Mesendoderm (in vitro differentiated cells): Measurements from ENCODE around the gene SOCS3.

Experiments
- DNase-seq: peaks from one replicate; pipeline ENCODE4 v3.0.0; 2013
- H2AK5ac ChIP-seq: 2 replicates; pipeline ENCODE4 v1.6.1; 2013; ENCODE audit warnings: low read length, inconsistent platforms
- H2BK120ac ChIP-seq: 2 replicates; pipeline ENCODE4 v1.6.1; 2013; ENCODE audit warnings: low read depth, mild to moderate bottlenecking, low read length, moderate library complexity, mixed read lengths
- H2BK15ac ChIP-seq: replicated peaks from 2 replicates; pipeline ENCODE4 v1.6.1; 2013; ENCODE audit warnings: low read depth, mild to moderate bottlenecking, moderate library complexity
- H2BK5ac ChIP-seq: 2 replicates; pipeline ENCODE4 v1.6.1; 2013; ENCODE audit warnings: low read length, inconsistent platforms
- H3K18ac ChIP-seq: 2 replicates; pipeline ENCODE4 v1.6.1; 2013; ENCODE audit warnings: mild to moderate bottlenecking, low read length, mixed read lengths
- H3K23ac ChIP-seq: one replicate; pipeline ENCODE4 v1.6.1; 2013; ENCODE audit warnings: low read length
- H3K27ac ChIP-seq: 2 replicates; pipeline ENCODE4 v1.5.1; 2013; ENCODE audit warnings: low read depth, mild to moderate bottlenecking, inconsistent platforms, low read length, moderate library complexity
- H3K27me3 ChIP-seq: 2 replicates; pipeline ENCODE4 v1.6.1; 2013; ENCODE audit warnings: low read length, control low read depth, mild to moderate bottlenecking, inconsistent platforms; ENCODE audit not compliant: insufficient read depth, poor library complexity
- H3K36me3 ChIP-seq: 2 replicates; pipeline ENCODE4 v1.6.1; 2013; ENCODE audit warnings: low read length, inconsistent platforms; ENCODE audit not compliant: control insufficient read depth, insufficient read depth
- H3K4ac ChIP-seq: one replicate; pipeline ENCODE4 v1.6.1; 2013; ENCODE audit warnings: low read depth, mild to moderate bottlenecking, low read length, moderate library complexity
- H3K4me1 ChIP-seq: 2 replicates; pipeline ENCODE4 v1.6.1; 2013; ENCODE audit warnings: low read depth, low read length, inconsistent platforms; ENCODE audit not compliant: control insufficient read depth
- H3K4me2 ChIP-seq: 2 replicates; pipeline ENCODE4 v1.6.1; 2013; ENCODE audit warnings: low read length
- H3K4me3 ChIP-seq: 2 replicates; pipeline ENCODE4 v1.5.1; 2013; ENCODE audit warnings: mild to moderate bottlenecking, low read length
- H3K56ac ChIP-seq: one replicate; pipeline ENCODE4 v1.6.1; 2013; ENCODE audit warnings: low read length
- H3K79me1 ChIP-seq: 2 replicates; pipeline ENCODE4 v1.6.1; 2013; ENCODE audit warnings: low read length, inconsistent platforms
- H3K79me2 ChIP-seq: 2 replicates; pipeline ENCODE4 v1.6.1; 2013; ENCODE audit warnings: mild to moderate bottlenecking, low read length; ENCODE audit not compliant: control insufficient read depth, insufficient read depth
- H3K9ac ChIP-seq: 2 replicates; pipeline ENCODE4 v1.6.1; 2013; ENCODE audit warnings: low read length, inconsistent platforms
- H4K5ac ChIP-seq: one replicate; pipeline ENCODE4 v1.6.1; 2013; ENCODE audit warnings: low read length
- H4K8ac ChIP-seq: one replicate; pipeline ENCODE4 v1.6.1; 2013; ENCODE audit warnings: low read depth, mild to moderate bottlenecking, control low read depth, low read length, moderate library complexity
- WGBS: extraction: QIAGEN DNeasy Blood & Tissue Kit; methylation state at CpG from one replicate; pipeline ENCODE4 v1.1.7; 2013; ENCODE audit warnings: low lambda C conversion rate, missing lambda C conversion rate; ENCODE audit not compliant: insufficient coverage; ENCODE audit errors: extremely low coverage; 5-methylcytosine and 5-hydroxymethylcytosine counted together

Gene SOCS3

DNA sequence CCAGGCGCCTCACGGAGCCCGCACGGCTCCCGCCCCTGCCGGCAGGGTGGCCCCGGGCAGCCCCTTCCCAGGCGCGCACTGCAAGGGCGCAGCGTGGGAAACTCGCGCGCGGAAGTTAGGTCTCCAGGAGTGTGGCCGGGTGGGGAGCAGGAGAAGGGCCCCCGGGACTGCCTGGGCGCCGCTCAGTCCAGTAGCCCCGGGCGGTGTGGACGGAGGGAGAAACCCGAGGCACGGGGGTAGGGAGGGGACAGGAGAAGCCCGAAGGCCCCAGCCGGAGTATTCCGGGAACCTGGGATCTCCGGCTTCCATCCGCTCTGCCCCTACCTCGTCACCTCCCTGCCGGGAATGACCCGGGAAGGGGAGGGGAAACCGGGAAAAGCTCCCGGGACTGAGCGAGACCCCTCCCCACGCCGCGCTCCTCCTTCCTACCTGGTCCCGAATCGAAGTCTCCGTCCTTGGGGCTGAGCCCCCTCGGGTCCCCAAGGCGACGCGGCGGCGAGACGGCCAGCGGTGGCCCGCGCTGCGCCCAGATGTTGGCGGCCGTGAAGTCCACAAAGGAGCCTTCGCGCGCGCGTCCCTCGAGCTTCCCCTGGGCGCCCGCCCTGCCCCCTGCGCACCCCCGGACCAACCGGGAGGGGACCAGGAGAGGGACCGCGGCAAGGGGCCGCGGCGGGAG, 418 bp downstream of the SOCS3 start:
- Histone ChIP-seq H2BK120ac (peak overlapping the region; percentile 40), H3K79me2 (peaks cover 37% of the 10 kb centered on the region), H3K23ac (peak overlapping the region; percentile 72), H3K4ac (peak overlapping the region; percentile 57), H3K4me1 (peaks cover 20% of the 10 kb centered on the region), H3K9ac (peak overlapping the region; percentile 96), H2BK15ac (no peak overlapping the region), H3K4me3 (peak overlapping the region; percentile 85), H4K5ac (no peak overlapping the region), H2BK5ac (peak overlapping the region; percentile 47), H4K8ac (no peak overlapping the region), H3K27me3 (no peaks in the 10 kb centered on the region), H3K79me1 (peaks cover 9% of the 10 kb centered on the region), H3K36me3 (peaks cover 11% of the 10 kb centered on the region), H3K56ac (peak overlapping the region; percentile 98), H3K27ac (peak overlapping the region; percentile 92), H3K4me2 (peak overlapping the region; percentile 8), H2AK5ac (no peak overlapping the region), H3K18ac (peak overlapping the region; percentile 98)
- WGBS = no CpG with 5 or more reads among the region's 70 CpGs
- peak; percentile 61 for DNase-seq

DNA sequence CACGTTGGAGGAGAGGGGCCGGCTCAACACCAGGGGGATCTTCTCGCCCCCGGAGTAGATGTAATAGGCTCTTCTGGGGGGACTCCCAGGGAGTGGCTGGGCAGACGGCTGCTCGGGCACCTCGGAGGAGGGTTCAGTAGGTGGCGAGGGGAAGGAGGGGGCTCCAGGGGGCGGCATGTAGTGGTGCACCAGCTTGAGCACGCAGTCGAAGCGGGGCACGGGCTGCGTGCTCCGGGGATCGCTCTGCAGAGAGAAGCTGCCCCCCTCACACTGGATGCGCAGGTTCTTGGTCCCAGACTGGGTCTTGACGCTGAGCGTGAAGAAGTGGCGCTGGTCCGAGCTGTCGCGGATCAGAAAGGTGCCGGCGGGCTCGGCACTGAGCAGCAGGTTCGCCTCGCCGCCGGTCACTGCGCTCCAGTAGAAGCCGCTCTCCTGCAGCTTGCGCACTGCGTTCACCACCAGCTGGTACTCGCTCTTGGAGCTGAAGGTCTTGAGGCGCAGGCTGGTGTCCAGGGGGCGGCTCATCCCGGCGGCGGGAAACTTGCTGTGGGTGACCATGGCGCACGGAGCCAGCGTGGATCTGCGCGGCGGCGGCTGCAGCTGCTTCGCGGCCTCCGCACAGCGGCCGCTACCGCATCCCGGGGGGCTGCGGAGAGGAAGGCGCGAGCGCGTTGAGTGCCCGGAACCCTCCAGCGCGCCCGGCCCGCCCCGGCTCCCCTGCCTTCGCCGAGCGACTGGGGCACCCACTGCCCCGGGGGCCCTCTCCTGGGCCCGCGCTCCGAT, 1.1 kb downstream of the SOCS3 start:
- peaks cover 9% of the 10 kb centered on the region for H3K79me1 ChIP-seq
- H2AK5ac ChIP-seq = no peak overlapping the region
- peak overlapping the region; percentile 96 for H3K9ac ChIP-seq
- no peak for DNase-seq
- peaks cover 37% of the 10 kb centered on the region for H3K79me2 ChIP-seq
- no peak overlapping the region for H2BK120ac ChIP-seq
- H3K4me1 ChIP-seq = peaks cover 21% of the 10 kb centered on the region
- H3K27me3 ChIP-seq = no peaks in the 10 kb centered on the region
- peak overlapping the region; percentile 92 for H3K27ac ChIP-seq
- H3K4me2 ChIP-seq = peak overlapping the region; percentile 90
- H4K8ac ChIP-seq = no peak overlapping the region
- WGBS = no CpG with 5 or more reads among the region's 72 CpGs
- peak overlapping the region; percentile 57 for H3K4ac ChIP-seq
- H4K5ac ChIP-seq = no peak overlapping the region
- peak overlapping the region; percentile 72 for H3K23ac ChIP-seq
- peak overlapping the region; percentile 23 for H2BK5ac ChIP-seq
- H3K56ac ChIP-seq = peak overlapping the region; percentile 98
- H3K4me3 ChIP-seq = peak overlapping the region; percentile 85
- peaks cover 11% of the 10 kb centered on the region for H3K36me3 ChIP-seq
- peak overlapping the region; percentile 98 for H3K18ac ChIP-seq
- H2BK15ac ChIP-seq = no peak overlapping the region

DNA sequence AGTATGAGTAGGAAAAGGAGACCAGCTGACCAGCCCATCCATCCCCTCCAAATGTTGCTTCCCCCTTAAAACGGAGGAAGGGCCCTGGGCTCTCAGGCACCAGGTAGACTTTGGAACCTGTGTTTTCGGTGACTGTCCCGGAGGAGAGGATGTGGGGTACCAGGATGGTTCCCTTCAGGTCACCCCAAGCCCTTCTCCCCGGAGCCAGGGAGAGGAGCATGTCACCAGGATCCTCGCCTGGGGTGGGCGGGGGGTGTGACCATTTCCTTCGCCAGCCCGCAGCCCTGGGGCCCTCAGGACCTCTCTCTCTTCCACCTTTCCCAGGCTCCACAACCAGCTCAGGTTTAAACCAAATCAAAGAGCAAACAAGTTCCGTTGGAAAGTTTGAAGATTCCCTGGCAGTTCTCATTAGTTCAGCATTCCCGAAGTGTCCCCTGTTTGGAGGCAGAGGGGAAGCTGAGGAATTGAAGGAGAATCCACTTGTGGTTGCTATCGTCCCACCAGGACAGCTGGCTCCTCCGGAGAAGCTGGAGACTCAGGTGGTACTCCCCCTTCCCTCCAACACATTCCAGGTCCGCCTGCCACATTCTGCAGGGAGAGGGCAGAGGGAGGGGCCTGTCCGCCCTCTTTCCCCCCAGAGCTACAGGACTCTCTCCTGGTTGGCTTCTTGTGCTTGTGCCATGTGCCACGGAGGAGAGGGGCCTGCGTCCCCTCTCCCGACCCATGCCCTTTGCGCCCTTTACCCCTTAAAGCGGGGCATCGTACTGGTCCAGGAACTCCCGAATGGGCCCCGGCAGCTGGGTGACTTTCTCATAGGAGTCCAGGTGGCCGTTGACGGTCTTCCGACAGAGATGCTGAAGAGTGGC, 2.0 kb downstream of the SOCS3 start:
- Histone ChIP-seq H2AK5ac (no peak overlapping the region), H3K4ac (no peak overlapping the region), H4K5ac (no peak overlapping the region), H3K79me1 (peaks cover 9% of the 10 kb centered on the region), H3K56ac (peak overlapping the region; percentile 98), H2BK15ac (no peak overlapping the region), H3K23ac (no peak overlapping the region), H3K79me2 (peaks cover 37% of the 10 kb centered on the region), H3K9ac (peak overlapping the region; percentile 96), H3K4me2 (peak overlapping the region; percentile 90), H3K27ac (peak overlapping the region; percentile 4), H3K4me3 (peak overlapping the region; percentile 85), H3K36me3 (peaks cover 11% of the 10 kb centered on the region), H3K4me1 (peaks cover 24% of the 10 kb centered on the region), H3K27me3 (no peaks in the 10 kb centered on the region), H2BK120ac (no peak overlapping the region), H4K8ac (no peak overlapping the region), H3K18ac (no peak overlapping the region), H2BK5ac (no peak overlapping the region)
- peak; percentile 72 for DNase-seq
- no CpG with 5 or more reads among the region's 25 CpGs for WGBS

DNA sequence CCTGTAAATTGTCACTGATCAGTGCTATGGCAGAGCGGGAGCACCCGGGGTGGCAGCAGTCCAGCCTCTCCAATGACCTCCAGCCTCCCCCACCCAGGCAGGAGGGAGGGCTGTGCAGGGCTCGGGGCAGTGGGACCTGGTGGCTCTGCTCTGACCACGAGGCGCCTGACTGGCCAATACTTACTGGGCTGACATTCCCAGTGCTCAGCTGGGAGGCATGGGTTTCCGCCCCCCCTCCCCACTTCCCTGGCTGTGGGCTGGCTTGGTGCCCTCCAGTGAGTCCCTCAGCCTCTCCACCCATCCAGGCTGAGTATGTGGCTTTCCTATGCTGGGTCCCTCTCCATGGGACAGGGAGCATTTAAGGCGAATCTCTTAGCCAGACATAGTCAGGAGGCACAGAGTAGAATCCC, 2.7 kb downstream of the SOCS3 start:
- Histone ChIP-seq H3K27ac (no peak overlapping the region), H3K79me2 (peaks cover 37% of the 10 kb centered on the region), H2BK5ac (no peak overlapping the region), H3K27me3 (no peaks in the 10 kb centered on the region), H2BK15ac (no peak overlapping the region), H3K79me1 (peaks cover 9% of the 10 kb centered on the region), H3K4me2 (peak overlapping the region; percentile 90), H3K56ac (peak overlapping the region; percentile 98), H3K4me1 (peaks cover 26% of the 10 kb centered on the region), H4K8ac (no peak overlapping the region), H3K9ac (peak overlapping the region; percentile 96), H2AK5ac (no peak overlapping the region), H2BK120ac (no peak overlapping the region), H3K23ac (no peak overlapping the region), H3K18ac (no peak overlapping the region), H3K4me3 (peak overlapping the region; percentile 5), H4K5ac (no peak overlapping the region), H3K4ac (no peak overlapping the region), H3K36me3 (peaks cover 11% of the 10 kb centered on the region)
- WGBS = no CpG with 5 or more reads among the region's 7 CpGs
- DNase-seq = no peak

DNA sequence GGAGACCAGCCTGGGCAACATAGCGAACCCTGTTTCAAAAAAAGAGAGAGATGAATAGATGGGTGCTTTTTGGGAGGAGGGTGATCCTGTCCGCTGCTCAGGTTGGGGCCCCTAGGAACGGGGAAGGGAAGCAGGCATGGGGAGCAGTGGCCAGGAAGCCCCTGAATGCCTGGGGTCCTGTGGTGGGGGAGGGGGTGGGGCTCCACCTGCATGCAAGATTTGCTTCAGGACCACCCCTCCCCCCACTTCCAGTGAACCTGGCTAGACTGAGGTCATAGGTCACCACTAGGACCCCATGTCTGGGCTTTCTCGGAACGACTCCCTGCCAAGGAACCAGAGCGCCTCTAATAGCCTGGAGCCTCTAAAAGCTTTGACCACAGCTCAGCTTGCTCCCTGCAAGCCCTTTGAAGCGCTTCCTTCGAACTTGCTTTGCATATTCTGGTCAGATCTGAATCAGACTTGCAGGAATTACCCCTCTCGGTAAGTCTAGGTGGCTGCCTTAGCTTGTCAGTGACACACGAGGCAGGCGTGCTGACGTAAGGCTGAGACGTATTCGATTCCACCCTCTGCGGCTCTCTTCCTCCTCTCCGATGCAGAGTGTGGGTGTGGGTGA, 3.7 kb downstream of the SOCS3 start:
- H2BK120ac ChIP-seq = no peak overlapping the region
- H4K8ac ChIP-seq = no peak overlapping the region
- peaks cover 37% of the 10 kb centered on the region for H3K79me2 ChIP-seq
- peak; percentile 97 for DNase-seq
- no peak overlapping the region for H4K5ac ChIP-seq
- H3K56ac ChIP-seq = peak overlapping the region; percentile 76
- no peak overlapping the region for H2BK15ac ChIP-seq
- H3K4me2 ChIP-seq = peak overlapping the region; percentile 32
- H3K9ac ChIP-seq = peak overlapping the region; percentile 47
- H3K36me3 ChIP-seq = peaks cover 11% of the 10 kb centered on the region
- no peak overlapping the region for H3K4me3 ChIP-seq
- H3K27me3 ChIP-seq = no peaks in the 10 kb centered on the region
- no CpG with 5 or more reads among the region's 16 CpGs for WGBS
- H3K27ac ChIP-seq = peak overlapping the region; percentile 69
- no peak overlapping the region for H3K4ac ChIP-seq
- peaks cover 25% of the 10 kb centered on the region for H3K4me1 ChIP-seq
- H2BK5ac ChIP-seq = no peak overlapping the region
- H3K18ac ChIP-seq = peak overlapping the region; percentile 53
- H3K23ac ChIP-seq = no peak overlapping the region
- peaks cover 9% of the 10 kb centered on the region for H3K79me1 ChIP-seq
- no peak overlapping the region for H2AK5ac ChIP-seq
